ENCODE data around the gene GKN2.

- TF ChIP-seq CTCF (IDR thresholded peaks at IDR 0.05), result no peak
- TF ChIP-seq ATF3 (CRISPR knock-in tag; conservative IDR thresholded peaks at IDR 0.05), result no peak
- no peak for TF ChIP-seq JAZF1 (CRISPR knock-in tag; IDR thresholded peaks at IDR 0.05)
- no peak for TF ChIP-seq NFYB (CRISPR knock-in tag; conservative IDR thresholded peaks at IDR 0.05; ENCODE audit: low read depth)
- TF ChIP-seq ETV6 (CRISPR knock-in tag; IDR thresholded peaks at IDR 0.05), result no peak
- no peak for TF ChIP-seq AFF4 (CRISPR knock-in tag; IDR thresholded peaks at IDR 0.05; ENCODE audit: borderline replicate concordance)
- no peak for TF ChIP-seq CREM (CRISPR knock-in tag; IDR thresholded peaks at IDR 0.05)
These were observed 49.2 kb upstream of the GKN2 start for GRCh38 chr2:69001879-69002278.

Measured in WTC11 (cell line).